Measurements from ENCODE around the gene ATP10A. TPM values are rescaled to one million over a fixed set of nuclear protein-coding genes. Genes with fewer than 3 reads are reported as not detected.

ATP10A gene
- total RNA-seq, 1 donor from 2014 or later, result 0.58 TPM

DNA sequence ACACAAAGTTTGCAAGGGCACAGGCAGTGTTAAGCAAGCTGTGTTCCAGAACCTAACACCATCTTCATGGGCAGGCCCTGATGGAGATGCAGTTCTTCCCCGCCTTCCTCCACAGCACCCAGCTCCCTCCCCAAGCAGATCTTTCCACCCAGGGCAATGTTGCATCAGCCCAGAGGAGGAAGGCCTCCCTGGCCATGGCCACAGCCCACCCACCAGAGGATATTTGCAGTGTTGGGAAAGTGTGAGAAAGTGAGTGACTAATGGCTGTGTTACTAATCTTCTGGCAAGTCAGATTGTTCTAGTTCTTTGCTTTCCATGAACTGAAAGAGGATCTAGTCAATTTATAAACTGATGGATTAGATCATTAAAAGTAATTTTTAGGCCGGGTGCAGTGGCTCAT lies 42.0 kb upstream of the ATP10A start:
- Histone ChIP-seq H3K27me3 (ENCODE audit: low read depth) (peaks cover 3% of the 10 kb centered on the region), H3K27ac (replicated peaks) (no peak overlapping the region), H3K4me1 (peaks cover 8% of the 10 kb centered on the region), H3K36me3 (no peaks in the 10 kb centered on the region), H3K4me3 (no peak overlapping the region), H3K9me3 (replicated peaks) (no peaks in the 10 kb centered on the region)
- no peak for DNase-seq
- TF ChIP-seq, protein P1, sequence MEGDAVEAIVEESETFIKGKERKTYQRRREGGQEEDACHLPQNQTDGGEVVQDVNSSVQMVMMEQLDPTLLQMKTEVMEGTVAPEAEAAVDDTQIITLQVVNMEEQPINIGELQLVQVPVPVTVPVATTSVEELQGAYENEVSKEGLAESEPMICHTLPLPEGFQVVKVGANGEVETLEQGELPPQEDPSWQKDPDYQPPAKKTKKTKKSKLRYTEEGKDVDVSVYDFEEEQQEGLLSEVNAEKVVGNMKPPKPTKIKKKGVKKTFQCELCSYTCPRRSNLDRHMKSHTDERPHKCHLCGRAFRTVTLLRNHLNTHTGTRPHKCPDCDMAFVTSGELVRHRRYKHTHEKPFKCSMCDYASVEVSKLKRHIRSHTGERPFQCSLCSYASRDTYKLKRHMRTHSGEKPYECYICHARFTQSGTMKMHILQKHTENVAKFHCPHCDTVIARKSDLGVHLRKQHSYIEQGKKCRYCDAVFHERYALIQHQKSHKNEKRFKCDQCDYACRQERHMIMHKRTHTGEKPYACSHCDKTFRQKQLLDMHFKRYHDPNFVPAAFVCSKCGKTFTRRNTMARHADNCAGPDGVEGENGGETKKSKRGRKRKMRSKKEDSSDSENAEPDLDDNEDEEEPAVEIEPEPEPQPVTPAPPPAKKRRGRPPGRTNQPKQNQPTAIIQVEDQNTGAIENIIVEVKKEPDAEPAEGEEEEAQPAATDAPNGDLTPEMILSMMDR (IDR thresholded peaks at IDR 0.05; ENCODE audit: borderline replicate concordance), result no peak
- intact Hi-C loops (cut with micrococcal nuclease), result no loop called here

DNA sequence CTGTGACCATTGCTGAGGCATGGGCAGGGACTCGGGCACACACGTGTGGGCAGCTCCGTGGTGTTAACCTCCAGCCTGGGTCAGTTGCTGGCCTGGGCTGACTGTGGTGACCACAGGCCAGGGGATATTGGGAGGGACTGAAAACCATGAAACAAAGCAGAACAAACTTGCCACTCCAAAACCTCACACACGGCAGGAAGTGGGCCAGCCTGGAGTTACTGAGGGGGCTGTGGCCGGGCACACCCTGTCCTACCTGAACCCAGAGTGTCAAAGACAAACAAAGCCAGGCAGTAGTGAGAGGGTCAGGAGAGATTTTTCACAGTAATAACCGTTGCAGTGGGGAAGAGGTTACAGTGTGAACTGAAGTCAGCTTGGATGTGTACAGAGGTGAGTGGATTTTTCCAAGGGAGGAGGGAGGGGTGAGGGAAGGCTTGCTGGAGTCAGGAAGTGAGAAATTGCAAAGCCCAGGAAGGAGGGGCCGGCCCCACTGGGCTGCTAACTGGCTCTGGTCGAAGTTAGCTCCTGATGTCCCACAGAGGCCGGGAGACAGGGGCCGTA lies 40.0 kb upstream of the ATP10A start:
- no peak for DNase-seq
- intact Hi-C loops (cut with micrococcal nuclease), result no loop called here
- Histone ChIP-seq H3K36me3 (no peaks in the 10 kb centered on the region), H3K4me3 (no peak overlapping the region), H3K4me1 (peaks cover 8% of the 10 kb centered on the region), H3K9me3 (replicated peaks) (no peaks in the 10 kb centered on the region), H3K27me3 (ENCODE audit: low read depth) (peaks cover 3% of the 10 kb centered on the region), H3K27ac (replicated peaks) (no peak overlapping the region)
- TF ChIP-seq, protein P1 (IDR thresholded peaks at IDR 0.05; ENCODE audit: borderline replicate concordance), result no peak

DNA sequence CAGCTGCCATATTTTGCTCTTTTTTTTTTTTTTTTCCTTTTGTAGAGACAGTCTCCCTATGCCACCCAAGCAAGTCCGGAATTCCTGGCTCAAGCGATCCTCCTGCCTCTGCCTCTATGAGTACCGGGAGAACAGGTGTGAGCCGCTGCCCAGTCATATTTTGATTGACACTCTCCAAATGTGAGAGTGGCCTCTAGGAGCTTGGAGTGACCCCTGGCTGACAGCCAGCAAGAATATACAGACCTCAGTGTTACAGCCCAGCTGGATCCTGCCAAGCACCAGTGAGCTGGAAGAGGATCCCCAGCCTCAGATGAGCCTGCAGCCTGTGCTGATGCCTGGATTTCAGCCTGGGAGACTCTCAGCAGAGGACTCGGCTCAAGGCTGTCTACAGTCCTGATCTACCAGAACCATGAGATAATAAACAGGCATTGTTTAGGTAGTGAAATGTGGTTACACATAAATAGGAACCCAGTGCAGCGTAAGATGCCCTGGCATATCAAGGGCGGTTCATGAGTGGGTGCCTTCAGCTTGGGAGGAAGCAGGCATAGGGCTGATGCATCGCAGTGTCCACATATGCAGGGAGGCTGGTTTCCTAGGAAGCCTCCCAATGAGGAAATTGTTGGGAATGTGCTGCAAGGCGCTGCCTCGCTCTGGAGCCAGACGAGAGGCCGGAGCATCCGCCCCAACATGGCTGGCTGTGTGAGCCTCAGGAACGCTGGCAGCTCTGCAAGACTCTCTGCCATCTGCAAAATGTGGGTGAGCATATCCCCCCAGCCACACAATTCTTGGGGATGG lies 38.9 kb upstream of the ATP10A start:
- H3K4me1 ChIP-seq, result peaks cover 8% of the 10 kb centered on the region
- TF ChIP-seq, protein P1 (IDR thresholded peaks at IDR 0.05; ENCODE audit: borderline replicate concordance), result no peak

DNA sequence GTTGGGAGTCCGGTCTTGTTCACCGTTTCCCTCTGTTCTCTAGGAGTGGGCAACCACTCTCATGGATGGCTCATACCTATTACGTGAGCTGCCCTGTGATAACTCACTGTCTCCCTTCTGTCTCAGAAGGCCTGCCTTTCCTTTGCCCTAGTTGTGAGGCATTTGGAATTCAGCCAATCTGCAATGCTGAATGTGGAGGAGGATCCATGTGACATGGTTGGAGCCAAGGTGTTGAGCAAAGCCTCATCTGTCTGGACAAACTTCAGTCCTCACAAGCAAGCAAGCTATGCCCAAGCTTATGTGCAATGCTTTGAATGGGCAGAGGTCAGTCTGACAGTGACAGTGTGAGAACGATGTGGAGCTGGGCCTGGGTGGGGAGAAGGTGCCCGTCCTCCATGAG lies 37.8 kb upstream of the ATP10A start:
- no peak for DNase-seq
- Histone ChIP-seq H3K4me3 (no peak overlapping the region), H3K27me3 (ENCODE audit: low read depth) (peaks cover 3% of the 10 kb centered on the region), H3K4me1 (peaks cover 8% of the 10 kb centered on the region), H3K36me3 (no peaks in the 10 kb centered on the region), H3K27ac (replicated peaks) (no peak overlapping the region), H3K9me3 (replicated peaks) (no peaks in the 10 kb centered on the region)
- TF ChIP-seq, protein P1 (IDR thresholded peaks at IDR 0.05; ENCODE audit: borderline replicate concordance), result no peak
- intact Hi-C loops (cut with micrococcal nuclease), result no loop called here

More for the DNA sequence above, 38.9 kb upstream of the ATP10A start:
- Histone ChIP-seq H3K36me3 (no peaks in the 10 kb centered on the region), H3K27me3 (ENCODE audit: low read depth) (peaks cover 3% of the 10 kb centered on the region), H3K4me3 (no peak overlapping the region), H3K27ac (replicated peaks) (no peak overlapping the region), H3K9me3 (replicated peaks) (no peaks in the 10 kb centered on the region)
- no peak for DNase-seq
- intact Hi-C loops (cut with micrococcal nuclease), result no loop called here

DNA sequence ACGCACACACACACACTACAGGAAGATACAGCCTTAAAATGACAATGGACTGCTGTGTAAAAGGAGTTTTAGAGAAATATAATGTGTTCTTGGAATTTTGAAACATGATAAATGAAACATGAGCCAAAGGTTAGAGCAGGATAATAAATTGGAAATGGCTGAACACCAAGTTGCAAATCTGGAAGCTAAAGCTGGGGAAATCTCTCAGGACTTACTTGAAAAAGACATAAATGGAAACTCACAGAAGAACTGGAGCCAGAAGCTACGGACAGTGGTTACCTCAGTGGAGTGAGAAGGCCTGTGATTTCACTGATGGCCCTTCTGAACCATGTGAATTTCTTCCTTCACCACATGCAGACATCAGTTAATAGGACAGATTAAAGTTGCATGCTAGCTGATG lies 37.3 kb upstream of the ATP10A start:
- intact Hi-C loops (cut with micrococcal nuclease), result no loop called here
- DNase-seq, result no peak
- no peak overlapping the region for H3K27ac ChIP-seq (replicated peaks)

More for the DNA sequence above, 37.3 kb upstream of the ATP10A start:
- TF ChIP-seq, protein P1 (IDR thresholded peaks at IDR 0.05; ENCODE audit: borderline replicate concordance), result no peak
- Histone ChIP-seq H3K27me3 (ENCODE audit: low read depth) (peaks cover 3% of the 10 kb centered on the region), H3K4me1 (peaks cover 8% of the 10 kb centered on the region), H3K9me3 (replicated peaks) (no peaks in the 10 kb centered on the region), H3K4me3 (no peak overlapping the region), H3K36me3 (no peaks in the 10 kb centered on the region)

Measured in left ventricle myocardium inferior (tissue), 1 donor.